Measurements from ENCODE around the gene CCDC85B. TPM values are rescaled to one million over a fixed set of nuclear protein-coding genes. Genes with fewer than 3 reads are reported as not detected.

Gene CCDC85B
- polyA plus RNA-seq, 4 donors = 6.5 to 32.5 (median 13.3) TPM

- FAIRE-seq = no peak
- WGBS, 3 donors = 13 to 29% (median 22%) methylated on average over 5 of the region's 5 CpGs
- no peak overlapping the region for H3K4me3 ChIP-seq (ENCODE audit: low read depth in 1 of 3, low read length in 3 of 3)
- DNase-seq = no peak
- H3K9me3 ChIP-seq (ENCODE audit: control insufficient read depth in 2 of 2, insufficient read depth in 1 of 2, low read depth in 1 of 2, low read length in 1 of 2) = no peaks in the 10 kb centered on the region
- peaks cover 0 to 17% (median 4%) of the 10 kb centered on the region in 3 donors for H3K4me1 ChIP-seq (ENCODE audit: control insufficient read depth in 3 of 3, insufficient read depth in 2 of 3, low read depth in 1 of 3, low read length in 2 of 3)
- H3K27ac ChIP-seq (ENCODE audit: low read depth in 1 of 3, low read length in 2 of 3) = no peak overlapping the region
- H3K36me3 ChIP-seq (ENCODE audit: control insufficient read depth in 3 of 3, insufficient read depth in 2 of 3, low read depth in 1 of 3, low read length in 3 of 3) = no peaks in the 10 kb centered on the region
- peaks cover 0 to 66% (median 0%) of the 10 kb centered on the region in 3 donors for H3K27me3 ChIP-seq (ENCODE audit: control insufficient read depth in 3 of 3, insufficient read depth in 3 of 3, low read length in 3 of 3)
Observed at GRCh38 chr11:65903068-65903481, 12.6 kb downstream of the CCDC85B start.

DNA sequence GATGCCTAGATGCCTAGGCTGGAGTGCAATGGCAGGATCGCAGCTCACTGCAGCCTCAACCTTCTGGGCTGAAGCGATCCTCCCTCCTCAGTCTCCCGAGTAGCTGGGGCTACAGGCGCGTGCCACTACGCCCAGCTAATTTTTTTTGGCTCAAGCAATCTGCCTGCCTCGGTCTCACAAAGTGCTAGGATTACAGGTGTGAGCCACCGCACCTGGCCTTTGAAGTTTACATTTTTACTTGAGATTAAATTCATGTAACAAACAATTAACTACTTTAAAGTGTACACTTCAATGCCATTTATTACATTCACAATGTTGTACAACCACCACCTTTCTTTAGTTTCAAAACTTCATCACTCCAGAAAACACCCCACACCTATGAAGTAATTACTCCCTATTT, 13.2 kb downstream of the CCDC85B start:
- 19 to 60% (median 52%) methylated on average over 8 of the region's 8 CpGs for WGBS, 3 donors
- no peaks in the 10 kb centered on the region for H3K9me3 ChIP-seq (ENCODE audit: control insufficient read depth in 2 of 2, insufficient read depth in 1 of 2, low read depth in 1 of 2, low read length in 1 of 2)
- H3K36me3 ChIP-seq (ENCODE audit: control insufficient read depth in 3 of 3, insufficient read depth in 2 of 3, low read depth in 1 of 3, low read length in 3 of 3) = no peaks in the 10 kb centered on the region
- FAIRE-seq (no peak), DNase-seq (no peak)
- no peak overlapping the region for H3K27ac ChIP-seq (ENCODE audit: low read depth in 1 of 3, low read length in 2 of 3)
- H3K4me3 ChIP-seq (ENCODE audit: low read depth in 1 of 3, low read length in 3 of 3) = no peak overlapping the region
- H3K27me3 ChIP-seq (ENCODE audit: control insufficient read depth in 3 of 3, insufficient read depth in 3 of 3, low read length in 3 of 3) = peaks cover 0 to 61% (median 0%) of the 10 kb centered on the region in 3 donors
- peaks cover 0 to 17% (median 4%) of the 10 kb centered on the region in 3 donors for H3K4me1 ChIP-seq (ENCODE audit: control insufficient read depth in 3 of 3, insufficient read depth in 2 of 3, low read depth in 1 of 3, low read length in 2 of 3)

GRCh38 chr11:65906602-65907001, 16.1 kb downstream of the CCDC85B start:
- H3K36me3 ChIP-seq (ENCODE audit: control insufficient read depth in 3 of 3, insufficient read depth in 2 of 3, low read depth in 1 of 3, low read length in 3 of 3) = no peaks in the 10 kb centered on the region
- H3K9me3 ChIP-seq (ENCODE audit: control insufficient read depth in 2 of 2, insufficient read depth in 1 of 2, low read depth in 1 of 2, low read length in 1 of 2) = no peaks in the 10 kb centered on the region
- WGBS, 3 donors = 75 to 81% (median 79%) methylated on average over 5 of the region's 5 CpGs
- no peak overlapping the region for H3K4me3 ChIP-seq (ENCODE audit: low read depth in 1 of 3, low read length in 3 of 3)
- FAIRE-seq = no peak
- H3K27ac ChIP-seq (ENCODE audit: low read depth in 1 of 3, low read length in 2 of 3) = no peak overlapping the region
- no peaks in the 10 kb centered on the region for H3K4me1 ChIP-seq (ENCODE audit: control insufficient read depth in 3 of 3, insufficient read depth in 2 of 3, low read depth in 1 of 3, low read length in 2 of 3)
- peaks cover 0 to 51% (median 0%) of the 10 kb centered on the region in 3 donors for H3K27me3 ChIP-seq (ENCODE audit: control insufficient read depth in 3 of 3, insufficient read depth in 3 of 3, low read length in 3 of 3)
- no peak for DNase-seq

GRCh38 chr11:65907878-65908277, 17.4 kb downstream of the CCDC85B start:
- DNase-seq (no peak), FAIRE-seq (no peak)
- Histone ChIP-seq H3K4me3 (ENCODE audit: low read depth in 1 of 3, low read length in 3 of 3) (no peak overlapping the region), H3K9me3 (ENCODE audit: control insufficient read depth in 2 of 2, insufficient read depth in 1 of 2, low read depth in 1 of 2, low read length in 1 of 2) (no peaks in the 10 kb centered on the region), H3K4me1 (ENCODE audit: control insufficient read depth in 3 of 3, insufficient read depth in 2 of 3, low read depth in 1 of 3, low read length in 2 of 3) (peaks cover 0 to 2% (median 0%) of the 10 kb centered on the region in 3 donors), H3K27ac (ENCODE audit: low read depth in 1 of 3, low read length in 2 of 3) (no peak overlapping the region), H3K36me3 (ENCODE audit: control insufficient read depth in 3 of 3, insufficient read depth in 2 of 3, low read depth in 1 of 3, low read length in 3 of 3) (no peaks in the 10 kb centered on the region), H3K27me3 (ENCODE audit: control insufficient read depth in 3 of 3, insufficient read depth in 3 of 3, low read length in 3 of 3) (peaks cover 0 to 41% (median 0%) of the 10 kb centered on the region in 3 donors)
- 82 to 95% (median 90%) methylated on average over 6 of the region's 6 CpGs for WGBS, 3 donors

DNA sequence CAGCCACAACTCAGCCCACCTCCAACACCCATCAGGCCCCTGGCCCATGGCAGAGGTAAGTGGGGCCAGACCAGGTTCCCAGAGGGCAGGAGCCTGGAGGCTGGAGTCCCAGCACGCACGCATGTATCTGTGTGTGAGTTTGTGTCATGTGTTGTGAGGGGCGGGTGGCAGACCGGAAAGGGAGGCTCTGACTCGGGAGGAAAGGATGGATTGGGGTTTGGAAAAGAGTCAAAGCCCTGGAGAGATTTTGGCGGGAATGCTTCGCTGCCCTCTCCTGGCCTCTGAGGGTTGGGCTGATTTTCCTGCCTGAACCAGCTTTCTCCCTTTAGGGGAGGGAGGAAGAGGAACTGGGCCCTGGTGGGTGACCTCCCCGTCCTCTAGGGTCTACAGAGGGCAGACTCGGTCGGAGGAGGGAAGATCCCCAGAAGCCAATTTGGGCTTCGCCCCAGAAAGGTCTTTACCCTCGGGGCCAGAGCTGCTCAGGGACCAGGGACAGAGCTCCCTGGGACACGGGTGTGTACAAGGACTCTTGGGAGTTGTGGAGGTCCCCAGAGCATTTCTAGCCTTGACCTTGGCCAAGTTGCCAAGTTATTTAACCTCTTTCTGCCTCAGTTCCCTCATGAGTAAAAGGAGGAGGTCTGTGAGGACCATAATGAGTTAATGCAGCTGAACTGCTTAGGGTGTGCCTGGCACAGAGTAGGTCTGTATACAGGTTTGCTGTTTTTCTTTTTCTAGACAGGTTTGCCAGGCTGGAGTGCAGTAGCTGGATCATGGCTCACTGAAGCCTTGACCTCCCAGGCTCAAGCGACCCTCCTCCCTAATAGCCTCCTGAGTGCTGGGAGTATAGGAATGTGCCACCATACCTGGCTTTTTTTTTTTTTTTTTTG, 21.5 kb downstream of the CCDC85B start:
- WGBS, 3 donors = 20 to 24% (median 23%) methylated on average over 14 of the region's 14 CpGs
- Histone ChIP-seq H3K4me1 (ENCODE audit: control insufficient read depth in 3 of 3, insufficient read depth in 2 of 3, low read depth in 1 of 3, low read length in 2 of 3) (peaks cover 0 to 8% (median 2%) of the 10 kb centered on the region in 3 donors), H3K27ac (ENCODE audit: low read depth in 1 of 3, low read length in 2 of 3) (no peak overlapping the region), H3K4me3 (ENCODE audit: low read depth in 1 of 3, low read length in 3 of 3) (no peak overlapping the region), H3K27me3 (ENCODE audit: control insufficient read depth in 3 of 3, insufficient read depth in 3 of 3, low read length in 3 of 3) (peaks cover 0 to 26% (median 0%) of the 10 kb centered on the region in 3 donors), H3K36me3 (ENCODE audit: control insufficient read depth in 3 of 3, insufficient read depth in 2 of 3, low read depth in 1 of 3, low read length in 3 of 3) (peaks cover 0 to 6% (median 0%) of the 10 kb centered on the region in 3 donors), H3K9me3 (ENCODE audit: control insufficient read depth in 2 of 2, insufficient read depth in 1 of 2, low read depth in 1 of 2, low read length in 1 of 2) (no peaks in the 10 kb centered on the region)
- DNase-seq (peak in 1 of 2 donors; percentile 42), FAIRE-seq (no peak)

- Histone ChIP-seq H3K36me3 (ENCODE audit: control insufficient read depth in 3 of 3, insufficient read depth in 2 of 3, low read depth in 1 of 3, low read length in 3 of 3) (peaks cover 0 to 15% (median 0%) of the 10 kb centered on the region in 3 donors), H3K4me1 (ENCODE audit: control insufficient read depth in 3 of 3, insufficient read depth in 2 of 3, low read depth in 1 of 3, low read length in 2 of 3) (peaks cover 3 to 14% (median 10%) of the 10 kb centered on the region in 3 donors), H3K27me3 (ENCODE audit: control insufficient read depth in 3 of 3, insufficient read depth in 3 of 3, low read length in 3 of 3) (peaks cover 0 to 20% (median 0%) of the 10 kb centered on the region in 3 donors), H3K4me3 (ENCODE audit: low read depth in 1 of 3, low read length in 3 of 3) (no peak overlapping the region), H3K9me3 (ENCODE audit: control insufficient read depth in 2 of 2, insufficient read depth in 1 of 2, low read depth in 1 of 2, low read length in 1 of 2) (no peaks in the 10 kb centered on the region), H3K27ac (ENCODE audit: low read depth in 1 of 3, low read length in 2 of 3) (no peak overlapping the region)
- FAIRE-seq (no peak), DNase-seq (no peak)
- 65 to 70% (median 67%) methylated on average over 4 of the region's 4 CpGs for WGBS, 3 donors
Observed at GRCh38 chr11:65912845-65913244, 22.4 kb downstream of the CCDC85B start.

DNA sequence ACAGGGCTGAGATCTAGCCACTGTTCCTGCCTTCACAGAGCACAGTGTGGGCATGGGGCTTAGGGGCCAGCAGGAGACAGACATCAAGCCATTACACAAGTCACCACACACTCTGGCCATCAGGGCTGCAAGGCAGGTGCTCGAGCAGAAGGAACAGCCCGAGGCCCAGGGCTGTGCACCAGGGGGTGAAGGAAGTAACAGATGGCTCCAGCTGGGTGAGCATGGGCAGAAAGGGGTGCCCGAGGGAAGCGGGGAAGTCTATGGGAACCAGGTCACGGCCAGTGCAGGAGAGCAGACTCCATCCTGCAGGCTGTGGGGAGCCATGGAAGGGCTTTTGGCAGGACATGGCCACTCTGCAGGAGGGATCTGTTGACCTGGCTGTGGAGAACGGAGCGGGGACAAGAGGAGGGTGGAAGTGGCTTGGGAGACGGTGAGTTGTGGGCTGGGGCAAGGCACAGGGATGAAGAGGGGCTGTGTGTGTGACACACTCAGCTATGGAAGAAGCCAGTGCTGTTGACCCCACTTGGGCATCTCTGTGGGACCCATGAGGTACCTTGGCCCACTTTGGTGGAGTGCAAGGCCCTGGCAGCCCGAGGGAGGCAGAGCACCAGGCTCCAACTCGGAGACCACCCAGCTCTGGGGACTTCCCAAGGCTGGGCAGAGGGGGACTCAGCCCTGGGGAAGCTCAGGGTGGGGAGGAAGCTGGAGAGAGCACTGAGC, 24.8 kb downstream of the CCDC85B start:
- 60 to 72% (median 62%) methylated on average over 10 of the region's 10 CpGs for WGBS, 3 donors
- peaks cover 0 to 17% (median 0%) of the 10 kb centered on the region in 3 donors for H3K36me3 ChIP-seq (ENCODE audit: control insufficient read depth in 3 of 3, insufficient read depth in 2 of 3, low read depth in 1 of 3, low read length in 3 of 3)
- H3K4me3 ChIP-seq (ENCODE audit: low read depth in 1 of 3, low read length in 3 of 3) = no peak overlapping the region
- no peaks in the 10 kb centered on the region for H3K9me3 ChIP-seq (ENCODE audit: control insufficient read depth in 2 of 2, insufficient read depth in 1 of 2, low read depth in 1 of 2, low read length in 1 of 2)
- H3K4me1 ChIP-seq (ENCODE audit: control insufficient read depth in 3 of 3, insufficient read depth in 2 of 3, low read depth in 1 of 3, low read length in 2 of 3) = peaks cover 3 to 17% (median 16%) of the 10 kb centered on the region in 3 donors
- H3K27ac ChIP-seq (ENCODE audit: low read depth in 1 of 3, low read length in 2 of 3) = peak overlapping the region in 1 of 3 donors; percentile 82
- no peak for FAIRE-seq
- DNase-seq = no peak
- H3K27me3 ChIP-seq (ENCODE audit: control insufficient read depth in 3 of 3, insufficient read depth in 3 of 3, low read length in 3 of 3) = peaks cover 0 to 7% (median 0%) of the 10 kb centered on the region in 3 donors

GRCh38 chr11:65915821-65916251, 25.4 kb downstream of the CCDC85B start:
- Histone ChIP-seq H3K27me3 (ENCODE audit: control insufficient read depth in 3 of 3, insufficient read depth in 3 of 3, low read length in 3 of 3) (peaks cover 0 to 3% (median 0%) of the 10 kb centered on the region in 3 donors), H3K4me1 (ENCODE audit: control insufficient read depth in 3 of 3, insufficient read depth in 2 of 3, low read depth in 1 of 3, low read length in 2 of 3) (peaks cover 3 to 23% (median 21%) of the 10 kb centered on the region in 3 donors), H3K27ac (ENCODE audit: low read depth in 1 of 3, low read length in 2 of 3) (peak overlapping the region in 1 of 3 donors; percentile 82), H3K4me3 (ENCODE audit: low read depth in 1 of 3, low read length in 3 of 3) (no peak overlapping the region), H3K9me3 (ENCODE audit: control insufficient read depth in 2 of 2, insufficient read depth in 1 of 2, low read depth in 1 of 2, low read length in 1 of 2) (no peaks in the 10 kb centered on the region), H3K36me3 (ENCODE audit: control insufficient read depth in 3 of 3, insufficient read depth in 2 of 3, low read depth in 1 of 3, low read length in 3 of 3) (peaks cover 0 to 22% (median 0%) of the 10 kb centered on the region in 3 donors)
- no peak for FAIRE-seq
- 45 to 62% (median 53%) methylated on average over 13 of the region's 13 CpGs for WGBS, 3 donors
- DNase-seq = no peak
